Measurements from ENCODE around the gene HOXA5.

HOXA5 gene

DNA sequence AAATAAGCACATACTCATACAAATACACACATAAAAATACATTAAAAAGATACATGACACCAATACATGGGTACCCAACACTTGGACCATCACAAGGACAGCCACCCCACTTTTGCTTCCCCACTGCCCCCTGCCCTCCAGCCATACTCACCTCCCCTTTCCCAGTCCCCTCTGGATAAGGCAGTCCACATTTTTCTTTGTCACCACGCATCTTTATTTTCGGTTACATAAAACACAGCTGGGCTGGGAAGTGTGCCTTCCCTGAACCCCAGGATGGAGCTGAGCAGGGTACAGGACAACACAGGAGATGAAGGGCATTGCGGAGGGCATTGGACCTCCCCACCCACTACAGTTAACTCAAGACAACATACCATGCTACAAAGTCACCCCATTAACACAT, 10.0 kb upstream of the HOXA5 start:
- H3K4me2 ChIP-seq (ENCODE audit: low read depth, low read length) = no peak overlapping the region
- no peaks in the 10 kb centered on the region for H3F3A ChIP-seq (ENCODE audit: insufficient read depth, low read length)
- no peaks in the 10 kb centered on the region for H3K9me3 ChIP-seq (replicated peaks; ENCODE audit: insufficient read depth, low read length)
- DNase-seq = no peak
- no peak overlapping the region for H3K4me3 ChIP-seq (ENCODE audit: low read length)
- no peaks in the 10 kb centered on the region for H3K9me2 ChIP-seq (replicated peaks; ENCODE audit: insufficient read depth, low read length)
- H3K27me3 ChIP-seq (replicated peaks; ENCODE audit: insufficient read depth, low read length) = peaks cover 87% of the 10 kb centered on the region
- H2AFZ ChIP-seq (ENCODE audit: low read length) = no peak overlapping the region
- H3K9ac ChIP-seq (ENCODE audit: low read length) = no peak overlapping the region
- H3K79me2 ChIP-seq (ENCODE audit: low read length) = no peaks in the 10 kb centered on the region
- no peak overlapping the region for H3K27ac ChIP-seq (ENCODE audit: low read length)
- H3K4me1 ChIP-seq (ENCODE audit: low read length) = peaks cover 7% of the 10 kb centered on the region; the same call in 1 of the 2 replicates
- H3K36me3 ChIP-seq (replicated peaks; ENCODE audit: insufficient read depth, low read length) = no peaks in the 10 kb centered on the region
- TF ChIP-seq EZH2 (optimal IDR thresholded peaks at IDR 0.05; ENCODE audit: low read depth, low read length) = no peak
- TF ChIP-seq, protein P1, sequence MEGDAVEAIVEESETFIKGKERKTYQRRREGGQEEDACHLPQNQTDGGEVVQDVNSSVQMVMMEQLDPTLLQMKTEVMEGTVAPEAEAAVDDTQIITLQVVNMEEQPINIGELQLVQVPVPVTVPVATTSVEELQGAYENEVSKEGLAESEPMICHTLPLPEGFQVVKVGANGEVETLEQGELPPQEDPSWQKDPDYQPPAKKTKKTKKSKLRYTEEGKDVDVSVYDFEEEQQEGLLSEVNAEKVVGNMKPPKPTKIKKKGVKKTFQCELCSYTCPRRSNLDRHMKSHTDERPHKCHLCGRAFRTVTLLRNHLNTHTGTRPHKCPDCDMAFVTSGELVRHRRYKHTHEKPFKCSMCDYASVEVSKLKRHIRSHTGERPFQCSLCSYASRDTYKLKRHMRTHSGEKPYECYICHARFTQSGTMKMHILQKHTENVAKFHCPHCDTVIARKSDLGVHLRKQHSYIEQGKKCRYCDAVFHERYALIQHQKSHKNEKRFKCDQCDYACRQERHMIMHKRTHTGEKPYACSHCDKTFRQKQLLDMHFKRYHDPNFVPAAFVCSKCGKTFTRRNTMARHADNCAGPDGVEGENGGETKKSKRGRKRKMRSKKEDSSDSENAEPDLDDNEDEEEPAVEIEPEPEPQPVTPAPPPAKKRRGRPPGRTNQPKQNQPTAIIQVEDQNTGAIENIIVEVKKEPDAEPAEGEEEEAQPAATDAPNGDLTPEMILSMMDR (IDR thresholded peaks at IDR 0.05; ENCODE audit: low read length) = no peak
- no peak for TF ChIP-seq EZH2phosphoT487 (IDR thresholded peaks at IDR 0.05; ENCODE audit: low read length)
- no peaks in the 10 kb centered on the region for H4K20me1 ChIP-seq (ENCODE audit: insufficient read depth, low read length)

DNA sequence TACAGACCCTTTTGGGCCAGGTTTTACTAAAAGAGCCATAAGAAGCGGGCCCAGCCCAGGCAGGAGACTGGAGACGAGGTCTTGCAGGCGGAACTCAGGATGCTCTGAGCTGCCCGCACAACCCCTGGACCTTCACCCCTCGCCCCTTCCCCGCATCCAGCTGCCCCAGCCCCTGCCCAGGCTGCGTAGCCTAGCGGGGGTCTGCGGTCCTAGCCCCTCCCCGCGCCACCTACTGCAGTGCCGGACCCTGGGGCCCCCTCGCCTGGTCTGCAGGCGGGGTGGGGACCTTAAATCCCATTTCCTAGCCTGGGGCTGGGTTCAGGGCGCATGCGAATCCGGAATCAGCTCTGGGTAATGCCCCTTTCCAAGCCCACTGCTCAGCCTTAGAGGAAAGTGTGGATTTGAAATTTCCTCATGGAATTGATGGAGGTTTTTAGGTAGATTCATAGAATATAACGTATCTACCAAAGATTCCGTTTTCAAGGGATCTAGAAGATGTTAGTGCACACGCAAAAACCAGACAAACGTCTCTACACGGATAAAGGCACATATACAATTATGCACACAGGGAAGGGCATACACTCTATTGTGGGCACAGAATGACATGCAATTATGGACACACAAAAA, 9.4 kb upstream of the HOXA5 start:
- H3K27ac ChIP-seq (ENCODE audit: low read length) = no peak overlapping the region
- H3K9me3 ChIP-seq (replicated peaks; ENCODE audit: insufficient read depth, low read length) = no peaks in the 10 kb centered on the region
- H4K20me1 ChIP-seq (ENCODE audit: insufficient read depth, low read length) = no peaks in the 10 kb centered on the region
- no peaks in the 10 kb centered on the region for H3K9me2 ChIP-seq (replicated peaks; ENCODE audit: insufficient read depth, low read length)
- no peaks in the 10 kb centered on the region for H3K36me3 ChIP-seq (replicated peaks; ENCODE audit: insufficient read depth, low read length)
- DNase-seq = no peak
- H3K4me2 ChIP-seq (ENCODE audit: low read depth, low read length) = peak overlapping the region; percentile 96; the same call in 1 of the 2 replicates
- H3K4me1 ChIP-seq (ENCODE audit: low read length) = peaks cover 7% of the 10 kb centered on the region; the same call in 1 of the 2 replicates
- H3F3A ChIP-seq (ENCODE audit: insufficient read depth, low read length) = no peaks in the 10 kb centered on the region
- no peak overlapping the region for H2AFZ ChIP-seq (ENCODE audit: low read length)
- no peak overlapping the region for H3K9ac ChIP-seq (ENCODE audit: low read length)
- H3K79me2 ChIP-seq (ENCODE audit: low read length) = no peaks in the 10 kb centered on the region
- TF ChIP-seq EZH2 (optimal IDR thresholded peaks at IDR 0.05; ENCODE audit: low read depth, low read length) = no peak
- TF ChIP-seq, protein P1 (IDR thresholded peaks at IDR 0.05; ENCODE audit: low read length) = no peak
- H3K27me3 ChIP-seq (replicated peaks; ENCODE audit: insufficient read depth, low read length) = peaks cover 87% of the 10 kb centered on the region
- H3K4me3 ChIP-seq (ENCODE audit: low read length) = no peak overlapping the region

- Histone ChIP-seq H3K4me2 (ENCODE audit: low read depth, low read length) (peak within 1 kb of the TSS; percentile 96), H3K9me2 (replicated peaks; ENCODE audit: insufficient read depth, low read length) (no peaks in the 10 kb centered on the region), H4K20me1 (ENCODE audit: insufficient read depth, low read length) (no peaks in the 10 kb centered on the region), H3K79me2 (ENCODE audit: low read length) (no peaks in the 10 kb centered on the region), H3K9ac (ENCODE audit: low read length) (no peak within 1 kb of the TSS), H3K4me1 (ENCODE audit: low read length) (peaks cover 7% of the 10 kb centered on the region; the same call in 1 of the 2 replicates), H3K9me3 (replicated peaks; ENCODE audit: insufficient read depth, low read length) (no peaks in the 10 kb centered on the region), H3K4me3 (ENCODE audit: low read length) (peak within 1 kb of the TSS; percentile 61), H3K27me3 (replicated peaks; ENCODE audit: insufficient read depth, low read length) (peaks cover 85% of the 10 kb centered on the region), H2AFZ (ENCODE audit: low read length) (peak within 1 kb of the TSS; percentile 39; the same call in 1 of the 2 replicates), H3F3A (ENCODE audit: insufficient read depth, low read length) (no peaks in the 10 kb centered on the region), H3K27ac (ENCODE audit: low read length) (no peak within 1 kb of the TSS), H3K36me3 (replicated peaks; ENCODE audit: insufficient read depth, low read length) (no peaks in the 10 kb centered on the region)
- DNase-seq = no peak
- no peak for TF ChIP-seq EZH2phosphoT487 (IDR thresholded peaks at IDR 0.05; ENCODE audit: low read length)
- TF ChIP-seq, protein P1 (IDR thresholded peaks at IDR 0.05; ENCODE audit: low read length) = no peak
- TF ChIP-seq EZH2 (optimal IDR thresholded peaks at IDR 0.05; ENCODE audit: low read depth, low read length) = peak; percentile 34
Measured at GRCh38 chr7:27151931-27152815, 8.7 kb upstream of the HOXA5 start, which contains the start of gene HOXA3. TSS of gene HOXA3 (minus strand) at chr7:27152583. CDS start at chr7:27110640, 41,943 bp downstream.

Data from MM.1S (cell line).